ENCODE results near the gene GAS7.

The GAS7 gene

GRCh38 chr17:10229181-10229580, 30.8 kb upstream of the GAS7 start:
- TF ChIP-seq, protein P1, sequence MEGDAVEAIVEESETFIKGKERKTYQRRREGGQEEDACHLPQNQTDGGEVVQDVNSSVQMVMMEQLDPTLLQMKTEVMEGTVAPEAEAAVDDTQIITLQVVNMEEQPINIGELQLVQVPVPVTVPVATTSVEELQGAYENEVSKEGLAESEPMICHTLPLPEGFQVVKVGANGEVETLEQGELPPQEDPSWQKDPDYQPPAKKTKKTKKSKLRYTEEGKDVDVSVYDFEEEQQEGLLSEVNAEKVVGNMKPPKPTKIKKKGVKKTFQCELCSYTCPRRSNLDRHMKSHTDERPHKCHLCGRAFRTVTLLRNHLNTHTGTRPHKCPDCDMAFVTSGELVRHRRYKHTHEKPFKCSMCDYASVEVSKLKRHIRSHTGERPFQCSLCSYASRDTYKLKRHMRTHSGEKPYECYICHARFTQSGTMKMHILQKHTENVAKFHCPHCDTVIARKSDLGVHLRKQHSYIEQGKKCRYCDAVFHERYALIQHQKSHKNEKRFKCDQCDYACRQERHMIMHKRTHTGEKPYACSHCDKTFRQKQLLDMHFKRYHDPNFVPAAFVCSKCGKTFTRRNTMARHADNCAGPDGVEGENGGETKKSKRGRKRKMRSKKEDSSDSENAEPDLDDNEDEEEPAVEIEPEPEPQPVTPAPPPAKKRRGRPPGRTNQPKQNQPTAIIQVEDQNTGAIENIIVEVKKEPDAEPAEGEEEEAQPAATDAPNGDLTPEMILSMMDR (IDR thresholded peaks at IDR 0.05): no peak

- TF ChIP-seq, protein P1 (IDR thresholded peaks at IDR 0.05): peak; percentile 94
Observed at GRCh38 chr17:10226930-10227695, 28.7 kb upstream of the GAS7 start.

GRCh38 chr17:10224582-10225195, 26.3 kb upstream of the GAS7 start:
- TF ChIP-seq, protein P1 (IDR thresholded peaks at IDR 0.05): no peak

DNA sequence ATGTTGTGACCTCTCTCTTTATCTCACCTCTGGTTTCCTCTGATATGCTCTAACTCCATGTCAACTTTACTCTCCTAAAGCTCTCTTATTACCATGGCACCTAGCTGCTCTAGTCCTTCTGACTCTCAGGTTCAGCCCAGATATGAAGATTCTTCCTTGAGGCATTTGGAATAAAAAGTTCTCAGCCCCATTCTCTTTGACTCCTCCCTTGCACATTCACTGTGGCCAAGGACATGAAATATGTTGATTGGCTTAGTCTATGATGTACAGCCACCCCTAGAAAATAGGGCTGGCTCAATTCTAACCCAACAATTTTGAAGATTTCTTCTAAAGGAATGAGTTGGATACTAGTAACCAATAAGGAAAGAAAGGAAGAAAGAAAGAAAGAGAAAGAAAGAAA, 20.8 kb upstream of the GAS7 start:
- TF ChIP-seq, protein P1 (IDR thresholded peaks at IDR 0.05): no peak

- TF ChIP-seq, protein P1 (IDR thresholded peaks at IDR 0.05): no peak
Observed at GRCh38 chr17:10217916-10218315, 19.5 kb upstream of the GAS7 start.

- TF ChIP-seq, protein P1 (IDR thresholded peaks at IDR 0.05): no peak
Observed at GRCh38 chr17:10216213-10216938, 18.0 kb upstream of the GAS7 start.

DNA sequence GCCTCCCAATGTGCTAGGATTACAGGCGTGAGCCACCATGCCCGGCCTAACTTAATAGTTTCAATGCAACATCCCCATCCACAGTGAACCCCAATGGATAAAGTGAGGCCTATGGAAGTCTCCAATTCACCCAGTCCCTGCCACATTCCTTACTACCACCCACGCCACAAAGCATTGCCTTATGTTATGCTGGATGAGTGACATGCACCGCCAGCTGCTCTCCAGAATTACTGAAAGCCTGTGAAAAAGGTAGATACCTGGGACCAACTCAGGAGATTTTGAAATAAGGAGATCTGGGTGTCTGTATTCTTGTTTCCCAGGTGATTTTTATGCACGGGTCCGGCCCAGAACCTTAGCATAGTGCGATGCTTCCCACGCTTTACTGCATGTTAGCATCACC, 16.9 kb upstream of the GAS7 start:
- TF ChIP-seq, protein P1 (IDR thresholded peaks at IDR 0.05): no peak
